ENCODE data around the gene AKT1.

- TF ChIP-seq, protein P1, sequence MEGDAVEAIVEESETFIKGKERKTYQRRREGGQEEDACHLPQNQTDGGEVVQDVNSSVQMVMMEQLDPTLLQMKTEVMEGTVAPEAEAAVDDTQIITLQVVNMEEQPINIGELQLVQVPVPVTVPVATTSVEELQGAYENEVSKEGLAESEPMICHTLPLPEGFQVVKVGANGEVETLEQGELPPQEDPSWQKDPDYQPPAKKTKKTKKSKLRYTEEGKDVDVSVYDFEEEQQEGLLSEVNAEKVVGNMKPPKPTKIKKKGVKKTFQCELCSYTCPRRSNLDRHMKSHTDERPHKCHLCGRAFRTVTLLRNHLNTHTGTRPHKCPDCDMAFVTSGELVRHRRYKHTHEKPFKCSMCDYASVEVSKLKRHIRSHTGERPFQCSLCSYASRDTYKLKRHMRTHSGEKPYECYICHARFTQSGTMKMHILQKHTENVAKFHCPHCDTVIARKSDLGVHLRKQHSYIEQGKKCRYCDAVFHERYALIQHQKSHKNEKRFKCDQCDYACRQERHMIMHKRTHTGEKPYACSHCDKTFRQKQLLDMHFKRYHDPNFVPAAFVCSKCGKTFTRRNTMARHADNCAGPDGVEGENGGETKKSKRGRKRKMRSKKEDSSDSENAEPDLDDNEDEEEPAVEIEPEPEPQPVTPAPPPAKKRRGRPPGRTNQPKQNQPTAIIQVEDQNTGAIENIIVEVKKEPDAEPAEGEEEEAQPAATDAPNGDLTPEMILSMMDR (conservative IDR thresholded peaks at IDR 0.05; ENCODE audit: low read depth, low read length): no peak
- TF ChIP-seq EZH2 (IDR thresholded peaks at IDR 0.05; ENCODE audit: borderline replicate concordance, low read depth, low read length, poor library complexity, severe bottlenecking): no peak
Observed at GRCh38 chr14:104782086-104782807, 13.3 kb downstream of the AKT1 start.
